Fibroblast of mammary gland (primary cell): ENCODE data around the gene PHACTR2.
"Not testable (repeated sequence)": the region's sequence is repeated elsewhere in the genome, so short reads cannot be mapped to it uniquely, and the experiment has no call there.

Source experiments
- DNase-seq: peaks from one replicate; pipeline ENCODE4 v3.0.0-alpha.2; 2010; ENCODE audit warnings: low read depth
- H3K4me3 ChIP-seq: 2 replicates; pipeline ENCODE4 v1.5.1; 2011; ENCODE audit warnings: low read depth, mild to moderate bottlenecking, low read length, moderate library complexity; ENCODE audit not compliant: control insufficient read depth
- TF ChIP-seq, protein P1 (sequence below): conservative IDR thresholded peaks from 2 replicates; pipeline ENCODE4 v1.5.1; 2011; ENCODE audit warnings: low read depth, low read length, inconsistent platforms; ENCODE audit not compliant: control insufficient read depth, insufficient read depth

PHACTR2 gene

GRCh38 chr6:143783077-143783476 is 105.3 kb downstream of the PHACTR2 start:
- H3K4me3 ChIP-seq = no peak overlapping the region
- no peak for DNase-seq
- TF ChIP-seq, protein P1, sequence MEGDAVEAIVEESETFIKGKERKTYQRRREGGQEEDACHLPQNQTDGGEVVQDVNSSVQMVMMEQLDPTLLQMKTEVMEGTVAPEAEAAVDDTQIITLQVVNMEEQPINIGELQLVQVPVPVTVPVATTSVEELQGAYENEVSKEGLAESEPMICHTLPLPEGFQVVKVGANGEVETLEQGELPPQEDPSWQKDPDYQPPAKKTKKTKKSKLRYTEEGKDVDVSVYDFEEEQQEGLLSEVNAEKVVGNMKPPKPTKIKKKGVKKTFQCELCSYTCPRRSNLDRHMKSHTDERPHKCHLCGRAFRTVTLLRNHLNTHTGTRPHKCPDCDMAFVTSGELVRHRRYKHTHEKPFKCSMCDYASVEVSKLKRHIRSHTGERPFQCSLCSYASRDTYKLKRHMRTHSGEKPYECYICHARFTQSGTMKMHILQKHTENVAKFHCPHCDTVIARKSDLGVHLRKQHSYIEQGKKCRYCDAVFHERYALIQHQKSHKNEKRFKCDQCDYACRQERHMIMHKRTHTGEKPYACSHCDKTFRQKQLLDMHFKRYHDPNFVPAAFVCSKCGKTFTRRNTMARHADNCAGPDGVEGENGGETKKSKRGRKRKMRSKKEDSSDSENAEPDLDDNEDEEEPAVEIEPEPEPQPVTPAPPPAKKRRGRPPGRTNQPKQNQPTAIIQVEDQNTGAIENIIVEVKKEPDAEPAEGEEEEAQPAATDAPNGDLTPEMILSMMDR = no peak

DNA sequence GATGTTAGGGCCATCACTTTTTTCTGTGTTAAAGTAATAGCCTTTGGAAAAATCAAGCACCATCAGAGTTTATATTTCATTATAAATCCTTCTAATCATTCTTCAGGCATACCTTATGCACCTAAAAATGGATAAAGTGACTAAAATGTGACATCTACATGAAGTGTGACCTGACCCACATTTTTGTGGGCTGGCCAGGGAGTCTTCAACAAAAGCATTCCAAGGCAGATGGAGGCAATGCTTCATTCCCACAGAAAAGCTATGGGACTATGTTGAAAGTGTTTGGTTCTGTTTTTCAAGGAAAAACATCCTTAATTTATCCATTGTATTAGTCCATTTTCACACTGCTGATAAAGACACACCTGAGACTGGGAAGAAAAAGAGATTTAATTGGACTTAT is 106.6 kb downstream of the PHACTR2 start:
- TF ChIP-seq, protein P1 = no peak
- DNase-seq = no peak
- no peak overlapping the region for H3K4me3 ChIP-seq

- not testable (repeated sequence) for DNase-seq, H3K4me3 ChIP-seq
These were observed 108.6 kb downstream of the PHACTR2 start for GRCh38 chr6:143786371-143786770.

DNA sequence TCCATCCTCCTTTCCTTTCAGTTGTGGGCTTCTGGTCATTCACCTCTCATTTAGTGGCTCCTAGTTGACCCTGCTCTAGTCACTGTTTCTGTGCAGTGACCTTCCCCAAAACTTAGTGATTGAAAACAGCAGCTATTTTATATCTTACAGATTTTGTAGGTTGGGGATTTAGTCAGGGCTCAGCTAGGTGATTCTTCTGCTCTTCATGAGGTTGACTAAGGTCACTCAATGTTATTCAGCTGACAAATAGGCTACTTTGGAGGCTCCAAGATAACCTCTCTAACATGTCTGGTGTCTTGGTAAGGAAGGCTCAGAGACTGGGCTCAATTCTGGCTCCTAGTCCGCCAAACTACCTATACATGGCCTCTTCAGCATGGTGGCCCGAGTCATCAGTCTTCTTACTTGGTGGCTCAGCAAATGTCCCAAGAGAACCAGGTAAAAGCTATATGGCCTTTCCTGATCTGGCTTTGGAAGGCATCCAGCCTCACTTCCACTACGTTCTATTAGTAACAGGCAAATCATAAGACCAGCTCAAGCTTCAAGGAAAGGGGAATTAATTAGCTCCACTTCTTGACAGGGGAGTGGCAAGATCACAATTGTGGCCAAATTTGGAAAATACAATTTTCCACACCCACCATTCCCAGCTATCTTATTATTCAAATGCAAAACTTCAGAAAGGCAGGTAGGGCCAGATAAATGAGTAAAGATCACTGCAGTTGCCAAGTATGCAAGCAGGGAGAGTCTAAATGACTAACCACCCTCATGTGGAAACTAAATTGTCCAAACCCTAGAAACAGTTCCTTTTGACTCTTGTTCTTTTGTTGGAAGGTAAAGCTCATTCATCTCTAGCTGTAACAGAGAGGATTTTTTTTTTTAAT is 114.9 kb downstream of the PHACTR2 start:
- H3K4me3 ChIP-seq = no peak overlapping the region
- TF ChIP-seq, protein P1 = no peak

GRCh38 chr6:143793280-143793619 is 115.5 kb downstream of the PHACTR2 start:
- H3K4me3 ChIP-seq = no peak overlapping the region
- TF ChIP-seq, protein P1 = no peak
- DNase-seq = no peak

More for the DNA sequence above, 114.9 kb downstream of the PHACTR2 start:
- peak; percentile 12 for DNase-seq

GRCh38 chr6:143796551-143796950 is 118.8 kb downstream of the PHACTR2 start:
- not testable (repeated sequence) for H3K4me3 ChIP-seq, DNase-seq

GRCh38 chr6:143798487-143798886 is 120.7 kb downstream of the PHACTR2 start:
- not testable (repeated sequence) for H3K4me3 ChIP-seq, DNase-seq

GRCh38 chr6:143802833-143803565 is 125.2 kb downstream of the PHACTR2 start:
- no peak overlapping the region for H3K4me3 ChIP-seq
- TF ChIP-seq, protein P1 = no peak
- DNase-seq = peak; percentile 75
